KOPT-K1 (cell line): ENCODE data around the gene MTHFR.

Experiments
- H3K27ac ChIP-seq: fragments of 200-600 bp; sonication (generic); 2 replicates; pipeline ENCODE4 v1.5.1; 2016; ENCODE audit warnings: antibody characterized with exemption, mild to moderate bottlenecking, low read depth, low read length; ENCODE audit not compliant: poor library complexity, severe bottlenecking
- H3K36me3 ChIP-seq: fragments of 200-600 bp; sonication (generic); 2 replicates; pipeline ENCODE4 v1.5.1; 2017; ENCODE audit warnings: antibody characterized with exemption, mild to moderate bottlenecking, low read length, moderate library complexity; ENCODE audit not compliant: insufficient read depth
- H3K9me3 ChIP-seq: fragments of 200-600 bp; sonication (generic); 2 replicates; pipeline ENCODE4 v1.5.1; 2017; ENCODE audit warnings: antibody characterized with exemption, low read length, mild to moderate bottlenecking; ENCODE audit not compliant: insufficient read depth, poor library complexity, severe bottlenecking

MTHFR gene

DNA sequence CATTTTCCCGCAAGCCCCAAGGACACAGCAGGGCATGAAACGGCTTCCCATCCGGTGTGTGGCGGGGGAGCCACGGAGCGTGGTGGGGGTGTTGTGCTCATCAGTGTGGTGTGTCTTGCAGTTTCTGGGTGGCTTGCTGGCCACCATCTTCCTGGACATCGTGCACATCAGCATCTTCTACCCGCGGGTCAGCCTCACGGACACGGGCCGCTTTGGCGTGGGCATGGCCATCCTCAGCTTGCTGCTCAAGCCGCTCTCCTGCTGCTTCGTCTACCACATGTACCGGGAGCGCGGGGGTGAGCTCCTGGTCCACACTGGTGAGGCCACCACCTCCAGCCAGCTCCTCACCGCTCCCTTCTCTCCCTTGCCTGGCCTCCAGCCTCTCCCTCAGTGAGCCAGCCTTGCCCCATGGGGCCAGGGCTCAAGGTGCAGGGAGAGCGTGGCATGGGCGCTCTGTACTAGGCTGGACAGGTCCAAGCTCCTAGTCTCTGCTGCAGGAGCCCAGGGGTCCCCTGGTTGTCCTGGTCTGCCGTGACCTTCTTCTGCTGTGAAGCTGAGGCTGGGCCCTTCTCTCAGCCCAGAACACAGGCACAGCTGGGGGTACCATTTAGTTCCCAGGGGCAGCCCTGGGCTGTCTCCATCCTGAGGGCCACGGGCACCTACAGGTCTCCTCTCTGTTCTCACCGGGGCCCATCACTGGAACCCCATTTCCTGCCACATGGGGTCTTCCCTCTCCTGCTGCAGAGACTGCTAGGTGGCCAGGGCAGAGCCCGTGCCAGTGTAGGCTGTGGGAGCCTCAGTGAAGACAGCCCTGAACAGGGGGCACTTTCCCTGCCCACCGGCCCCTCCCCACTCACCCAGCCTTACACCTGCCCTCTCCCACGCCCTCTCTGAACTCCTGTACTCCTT, 57.2 kb downstream of the MTHFR start:
- no peak overlapping the region for H3K27ac ChIP-seq
- H3K9me3 ChIP-seq, result no peaks in the 10 kb centered on the region

DNA sequence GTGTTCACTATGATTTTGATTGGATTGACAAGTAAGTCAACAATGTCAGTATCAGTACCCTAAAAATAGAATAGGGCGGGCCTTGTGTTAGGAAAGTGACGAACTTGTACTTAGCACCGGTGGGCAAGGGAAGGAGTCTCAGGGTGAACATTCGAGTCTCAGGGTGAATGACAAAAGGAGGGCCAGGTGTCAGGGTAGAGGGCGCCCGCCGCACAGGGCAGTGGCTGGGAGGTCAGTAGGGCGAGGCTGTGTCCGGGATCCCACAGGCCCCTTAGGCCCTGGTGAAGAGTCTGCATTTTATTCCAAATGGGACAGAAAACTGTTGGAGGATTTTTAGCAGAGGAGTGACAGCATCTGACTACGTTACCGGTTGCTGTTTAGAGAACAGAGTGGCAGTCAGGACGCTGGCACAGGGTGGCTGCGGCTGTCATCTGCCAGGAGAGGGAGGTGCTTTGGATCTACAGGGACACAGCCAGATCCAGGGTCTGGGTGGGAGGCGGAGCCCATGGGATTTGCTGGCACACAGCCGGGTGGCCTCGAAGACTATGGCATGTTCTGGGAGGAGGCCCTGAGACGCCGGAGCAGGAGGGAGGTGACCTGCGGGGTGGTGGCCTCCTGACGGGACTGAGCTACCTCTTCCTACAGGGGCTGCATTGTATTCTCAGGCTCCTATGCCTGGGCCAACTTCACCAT, 58.8 kb downstream of the MTHFR start:
- Histone ChIP-seq H3K36me3 (no peaks in the 10 kb centered on the region), H3K27ac (no peak overlapping the region), H3K9me3 (no peaks in the 10 kb centered on the region)

More for the DNA sequence above, 57.2 kb downstream of the MTHFR start:
- H3K36me3 ChIP-seq, result no peaks in the 10 kb centered on the region

DNA sequence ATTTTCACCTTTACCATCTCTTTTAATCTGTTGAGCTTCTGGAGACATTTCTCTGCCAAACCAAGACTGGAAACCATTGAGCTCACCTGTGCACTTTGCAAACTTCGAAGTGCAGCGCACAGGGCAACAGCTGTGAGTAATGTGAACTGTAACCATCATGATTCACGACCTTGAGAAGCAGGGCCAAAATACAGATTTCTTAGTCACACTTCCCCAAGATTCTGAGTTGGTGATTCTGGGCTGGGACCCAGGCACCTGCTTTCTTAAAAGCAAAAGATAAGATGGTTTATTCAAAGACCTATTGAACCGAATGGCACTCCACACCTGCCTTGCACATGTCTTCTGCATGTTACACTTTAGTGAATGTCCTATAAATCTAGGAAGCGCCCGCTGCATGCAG, 59.7 kb downstream of the MTHFR start:
- no peaks in the 10 kb centered on the region for H3K9me3 ChIP-seq
- no peak overlapping the region for H3K27ac ChIP-seq
- H3K36me3 ChIP-seq, result no peaks in the 10 kb centered on the region

DNA sequence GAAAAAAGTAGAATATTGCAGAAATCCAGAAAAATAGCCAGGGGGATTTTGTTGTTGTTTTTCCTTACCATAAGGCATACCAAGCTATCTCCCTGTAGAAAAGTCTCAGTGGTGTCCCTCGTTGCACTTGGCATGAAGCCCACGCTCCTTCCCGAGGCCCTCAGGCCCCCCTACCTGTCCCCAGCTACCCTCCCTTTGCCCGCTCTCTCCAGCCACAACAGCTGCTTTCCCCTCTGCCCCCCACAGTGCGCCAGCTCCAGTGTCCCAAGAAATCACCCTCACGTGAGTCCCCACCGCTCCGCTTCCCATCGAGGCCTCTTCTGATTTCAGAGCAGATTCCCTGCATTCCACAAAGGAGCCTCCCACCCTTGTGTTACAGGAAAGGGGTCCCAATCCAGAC, 61.5 kb downstream of the MTHFR start:
- Histone ChIP-seq H3K27ac (no peak overlapping the region), H3K36me3 (no peaks in the 10 kb centered on the region), H3K9me3 (no peaks in the 10 kb centered on the region)

- no peaks in the 10 kb centered on the region for H3K36me3 ChIP-seq
- H3K9me3 ChIP-seq, result no peaks in the 10 kb centered on the region
- H3K27ac ChIP-seq, result no peak overlapping the region
Observed at GRCh38 chr1:11741919-11742558, 63.7 kb downstream of the MTHFR start.

GRCh38 chr1:11741482-11741881, 64.3 kb downstream of the MTHFR start:
- Histone ChIP-seq H3K27ac (no peak overlapping the region), H3K36me3 (no peaks in the 10 kb centered on the region), H3K9me3 (no peaks in the 10 kb centered on the region)

GRCh38 chr1:11740258-11741192, 65.2 kb downstream of the MTHFR start:
- Histone ChIP-seq H3K9me3 (no peaks in the 10 kb centered on the region), H3K36me3 (no peaks in the 10 kb centered on the region), H3K27ac (no peak overlapping the region)

GRCh38 chr1:11738783-11739182, 67.0 kb downstream of the MTHFR start:
- Histone ChIP-seq H3K27ac (no peak overlapping the region), H3K9me3 (no peaks in the 10 kb centered on the region), H3K36me3 (no peaks in the 10 kb centered on the region)

- no peaks in the 10 kb centered on the region for H3K9me3 ChIP-seq
- H3K36me3 ChIP-seq, result no peaks in the 10 kb centered on the region
- H3K27ac ChIP-seq, result no peak overlapping the region
Observed at GRCh38 chr1:11738096-11738495, 67.7 kb downstream of the MTHFR start.

GRCh38 chr1:11736746-11737639, 68.8 kb downstream of the MTHFR start:
- Histone ChIP-seq H3K36me3 (no peaks in the 10 kb centered on the region), H3K27ac (peak overlapping the region; percentile 61), H3K9me3 (no peaks in the 10 kb centered on the region)

- Histone ChIP-seq H3K36me3 (no peaks in the 10 kb centered on the region), H3K27ac (peak within 1 kb of the TSS; percentile 61), H3K9me3 (no peaks in the 10 kb centered on the region)
Observed at GRCh38 chr1:11735854-11736745, 69.7 kb downstream of the MTHFR start, which contains the start of gene AGTRAP. TSS of gene AGTRAP (plus strand) at chr1:11736136. CDS start at chr1:11736209, 73 bp downstream.
